Glutamatergic neuron (in vitro differentiated cells): ENCODE data around the gene CHD2. TPM values are rescaled to one million over a fixed set of nuclear protein-coding genes. Genes with fewer than 3 reads are reported as not detected.
A peak's percentile ranks its signal among the peaks of the same experiment; 100 is the strongest.

ENCODE experiments used
- DNase-seq: peaks from one replicate; pipeline ENCODE4 v3.0.0; 2022
- H3K27ac Mint-ChIP-seq: one replicate; pipeline ENCODE4 v1.8.0; 2020; ENCODE audit warnings: mild to moderate bottlenecking, mixed read lengths, inconsistent platforms; ENCODE audit not compliant: unreplicated experiment
- H3K27me3 Mint-ChIP-seq: one replicate; pipeline ENCODE4 v1.8.0; 2020; ENCODE audit warnings: mild to moderate bottlenecking, moderate library complexity, mixed read lengths, inconsistent platforms; ENCODE audit not compliant: unreplicated experiment
- H3K36me3 Mint-ChIP-seq: one replicate; pipeline ENCODE4 v1.8.0; 2020; ENCODE audit warnings: mild to moderate bottlenecking, mixed read lengths, inconsistent platforms; ENCODE audit not compliant: unreplicated experiment
- H3K4me1 Mint-ChIP-seq: one replicate; pipeline ENCODE4 v1.8.0; 2020; ENCODE audit warnings: mild to moderate bottlenecking, low read depth, mixed read lengths, inconsistent platforms; ENCODE audit not compliant: unreplicated experiment
- H3K4me3 Mint-ChIP-seq: one replicate; pipeline ENCODE4 v1.8.0; 2020; ENCODE audit warnings: mild to moderate bottlenecking, mixed read lengths, inconsistent platforms; ENCODE audit not compliant: unreplicated experiment
- H3K9me3 Mint-ChIP-seq: one replicate; pipeline ENCODE4 v1.8.0; 2020; ENCODE audit warnings: mild to moderate bottlenecking, moderate library complexity, mixed read lengths, inconsistent platforms; ENCODE audit not compliant: unreplicated experiment
- microRNA-seq: library from miRNA; unstranded; fragments of <30 nt; microRNA quantifications from one replicate; pipeline ENCODE4, GENCODE V29; 2020; ENCODE audit not compliant: unreplicated experiment
- total RNA-seq: library from RNA; stranded (reverse); fragmentation: NEBNext Ultra II Directional; extraction: Animal tissue kit (Norgen Biotek cat#: 25700); gene quantifications from one replicate; pipeline ENCODE4 v1.2.1, GENCODE V29; 2021; ENCODE audit not compliant: unreplicated experiment
- TF ChIP-seq, protein P1 (sequence below): fragments of 200-600 bp; sonication (generic); IDR thresholded peaks from one replicate; pipeline ENCODE4 v1.5.0; 2021; ENCODE audit not compliant: partially characterized antibody, unreplicated experiment

CHD2 gene
- total RNA-seq, 1 donor from 2014 or later = 201 TPM

DNA sequence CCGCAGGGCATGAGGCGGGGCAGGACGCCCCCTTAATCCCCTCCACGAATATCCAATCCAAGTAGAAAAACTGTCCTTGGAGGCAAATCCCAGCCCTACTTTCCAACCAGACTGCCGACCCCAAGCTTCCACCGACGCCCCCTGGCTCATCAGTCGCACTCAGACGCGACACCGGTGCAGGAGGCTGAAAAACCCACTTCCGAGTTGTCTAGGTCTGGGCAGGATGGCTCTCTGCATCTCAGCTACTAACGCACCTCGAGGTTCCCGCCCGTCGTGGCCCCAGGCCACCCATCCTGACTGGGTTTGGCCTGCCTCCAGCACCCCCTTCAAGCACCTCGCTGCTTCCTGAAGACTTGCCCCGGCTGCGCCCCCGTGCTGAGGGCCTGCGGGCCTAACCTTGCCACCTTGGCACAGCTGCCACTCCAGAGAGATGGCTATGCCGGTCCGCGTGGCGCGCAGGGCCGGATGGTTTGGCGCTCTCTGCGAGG is 173.4 kb downstream of the CHD2 start:
- Mint-ChIP-seq H3K4me1 (peaks cover 27% of the 10 kb centered on the region), H3K27ac (peak overlapping the region; percentile 72), H3K4me3 (peak overlapping the region; percentile 94), H3K9me3 (peaks cover 9% of the 10 kb centered on the region), H3K27me3 (peaks cover 7% of the 10 kb centered on the region), H3K36me3 (no peaks in the 10 kb centered on the region)
- DNase-seq = no peak
- TF ChIP-seq, protein P1, sequence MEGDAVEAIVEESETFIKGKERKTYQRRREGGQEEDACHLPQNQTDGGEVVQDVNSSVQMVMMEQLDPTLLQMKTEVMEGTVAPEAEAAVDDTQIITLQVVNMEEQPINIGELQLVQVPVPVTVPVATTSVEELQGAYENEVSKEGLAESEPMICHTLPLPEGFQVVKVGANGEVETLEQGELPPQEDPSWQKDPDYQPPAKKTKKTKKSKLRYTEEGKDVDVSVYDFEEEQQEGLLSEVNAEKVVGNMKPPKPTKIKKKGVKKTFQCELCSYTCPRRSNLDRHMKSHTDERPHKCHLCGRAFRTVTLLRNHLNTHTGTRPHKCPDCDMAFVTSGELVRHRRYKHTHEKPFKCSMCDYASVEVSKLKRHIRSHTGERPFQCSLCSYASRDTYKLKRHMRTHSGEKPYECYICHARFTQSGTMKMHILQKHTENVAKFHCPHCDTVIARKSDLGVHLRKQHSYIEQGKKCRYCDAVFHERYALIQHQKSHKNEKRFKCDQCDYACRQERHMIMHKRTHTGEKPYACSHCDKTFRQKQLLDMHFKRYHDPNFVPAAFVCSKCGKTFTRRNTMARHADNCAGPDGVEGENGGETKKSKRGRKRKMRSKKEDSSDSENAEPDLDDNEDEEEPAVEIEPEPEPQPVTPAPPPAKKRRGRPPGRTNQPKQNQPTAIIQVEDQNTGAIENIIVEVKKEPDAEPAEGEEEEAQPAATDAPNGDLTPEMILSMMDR = no peak

DNA sequence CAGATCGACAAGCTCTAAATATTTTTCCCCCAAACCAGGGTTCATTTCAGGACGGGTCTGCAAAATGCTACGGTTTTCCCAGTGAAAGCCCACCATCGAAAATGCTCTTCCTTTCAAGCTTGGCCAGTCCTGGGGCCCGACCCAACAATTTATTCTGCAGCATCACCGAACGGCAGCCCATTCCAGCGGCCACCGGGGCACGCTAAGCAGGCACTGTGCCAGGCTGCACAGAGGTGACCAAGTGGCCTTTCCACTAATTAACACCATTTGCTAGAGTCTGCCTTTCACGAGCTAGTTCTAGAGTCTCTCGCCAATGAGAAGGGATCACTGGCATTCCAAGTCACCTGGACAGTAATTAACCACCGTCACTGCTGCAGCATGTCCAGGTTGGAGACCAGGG is 174.5 kb downstream of the CHD2 start:
- H3K27ac Mint-ChIP-seq = no peak overlapping the region
- H3K4me1 Mint-ChIP-seq = peaks cover 27% of the 10 kb centered on the region
- H3K9me3 Mint-ChIP-seq = peaks cover 9% of the 10 kb centered on the region
- TF ChIP-seq, protein P1 = no peak
- no peak overlapping the region for H3K4me3 Mint-ChIP-seq
- no peaks in the 10 kb centered on the region for H3K36me3 Mint-ChIP-seq
- peaks cover 7% of the 10 kb centered on the region for H3K27me3 Mint-ChIP-seq
- DNase-seq = no peak

DNA sequence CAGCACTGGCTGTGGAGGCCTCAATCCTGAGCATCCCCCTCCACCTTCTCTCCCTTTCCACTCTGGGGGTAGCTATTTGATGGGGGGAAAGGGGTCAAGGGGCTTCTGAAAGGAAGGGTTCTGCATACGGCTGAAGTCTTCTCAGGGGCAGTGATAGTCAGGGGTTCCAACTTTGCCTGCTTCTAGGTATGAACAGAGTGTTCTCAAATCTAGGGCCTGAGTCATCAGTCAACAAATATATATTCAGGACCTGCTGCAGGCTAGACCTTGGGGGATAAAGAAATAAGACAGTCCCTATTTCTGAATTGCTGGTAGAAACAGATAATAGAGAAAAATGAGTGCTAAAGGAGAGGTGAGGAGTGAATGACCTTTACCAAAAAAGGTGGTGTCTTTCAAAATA is 176.1 kb downstream of the CHD2 start:
- Mint-ChIP-seq H3K27ac (no peak overlapping the region), H3K27me3 (peaks cover 7% of the 10 kb centered on the region), H3K9me3 (peaks cover 9% of the 10 kb centered on the region), H3K4me3 (no peak overlapping the region), H3K36me3 (no peaks in the 10 kb centered on the region), H3K4me1 (peaks cover 18% of the 10 kb centered on the region)
- DNase-seq = no peak
- TF ChIP-seq, protein P1 = no peak

DNA sequence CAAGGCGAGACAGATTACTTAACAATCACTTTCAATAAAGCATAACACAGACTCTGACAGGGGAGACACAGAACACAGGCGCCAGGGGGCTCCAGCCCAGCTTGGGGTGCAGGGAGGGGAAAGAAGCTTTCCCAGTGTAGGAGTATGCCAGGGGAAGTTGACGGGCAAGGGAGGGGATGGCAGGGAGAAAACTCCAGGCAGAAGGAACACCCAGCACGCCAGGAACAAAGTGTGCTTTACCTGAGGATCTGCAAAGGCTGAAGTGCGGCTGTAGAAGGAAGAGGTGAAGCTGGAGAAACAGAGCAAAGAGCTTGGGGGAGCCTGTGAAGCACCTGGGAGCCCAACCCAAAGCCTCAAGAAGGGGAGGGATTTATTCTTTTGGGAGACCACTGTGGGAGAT is 176.8 kb downstream of the CHD2 start:
- Mint-ChIP-seq H3K27ac (no peak overlapping the region), H3K4me3 (no peak overlapping the region), H3K36me3 (no peaks in the 10 kb centered on the region), H3K4me1 (peaks cover 15% of the 10 kb centered on the region), H3K9me3 (peaks cover 8% of the 10 kb centered on the region), H3K27me3 (peaks cover 7% of the 10 kb centered on the region)
- no peak for DNase-seq
- TF ChIP-seq, protein P1 = no peak

Small RNA genes within 50 kb of the gene (microRNA-seq; reads per million reads assigned to microRNA genes)
- 6.5 reads per million, percentile 37 among the genes with 10 or more reads in this experiment for gene MIR3175

Other genes with a start within 250 kb of the CHD2 start
- gene FAM174B, start 244.5 kb upstream of the CHD2 start, total RNA-seq = 8.6 TPM
- gene RGMA, start 188.9 kb downstream of the CHD2 start, total RNA-seq = 56.6 TPM